K562 (cell line): ENCODE measurements around the gene GYS1. TPM values are rescaled to one million over a fixed set of nuclear protein-coding genes. Genes with fewer than 3 reads are reported as not detected.

Experiments used
- ADNP ChIP-seq: fragments of 200-800 bp; sonication (Bioruptor generic); IDR thresholded peaks from 2 replicates; pipeline ENCODE4 v1.6.1; 2016; ENCODE audit warnings: missing genetic modification characterization, missing compliant biosample characterization
- FOXM1 ChIP-seq, 2 experiments: fragments of 450-650 bp in 1 of 2; sonication (generic) in 1 of 2; formaldehyde crosslinking in 1 of 2; IDR thresholded peaks; 2 replicates each; pipeline versions ENCODE4 v1.6.1 to v1.9.0; 2017 to 2022; ENCODE audit warnings: low read depth in 2 of 2, mild to moderate bottlenecking in 2 of 2, missing genetic modification reagents in 1 of 2, moderate library complexity in 1 of 2
- HNRNPH1 ChIP-seq: fragments of 200-400 bp; formaldehyde crosslinking; optimal IDR thresholded peaks from 2 replicates; pipeline ENCODE3; 2017; ENCODE audit warnings: low read depth, mild to moderate bottlenecking, low read length, moderate library complexity
- PHTF2 ChIP-seq: fragments of 250-450 bp; sonication (Bioruptor Pico); IDR thresholded peaks from 2 replicates; pipeline ENCODE4 v1.5.0; 2021; ENCODE audit warnings: mild to moderate bottlenecking
- SIX5 ChIP-seq, 2 experiments: IDR thresholded peaks; 2 replicates each; pipeline ENCODE4 v1.6.1; 2011; ENCODE audit warnings: low read length in 2 of 2, borderline replicate concordance in 1 of 2, low read depth in 1 of 2, mild to moderate bottlenecking in 1 of 2, moderate library complexity in 1 of 2; ENCODE audit not compliant: insufficient read depth in 1 of 2
- SRSF7 ChIP-seq: fragments of 200-400 bp; formaldehyde crosslinking; optimal IDR thresholded peaks from 2 replicates; pipeline ENCODE3; 2017; ENCODE audit warnings: mild to moderate bottlenecking, low read depth, low read length
- ZNF24 ChIP-seq: fragments of 450-650 bp; IDR thresholded peaks from 2 replicates; pipeline ENCODE4 v1.6.1; 2016
- ZNF384 ChIP-seq: IDR thresholded peaks from 2 replicates; pipeline ENCODE4 v1.6.1; 2012; ENCODE audit warnings: low read depth, low read length, improper control_type of control experiment
- ZNF766 ChIP-seq: fragments of 200-800 bp; sonication (Bioruptor generic); conservative IDR thresholded peaks from 2 replicates; pipeline ENCODE4 v1.6.1; 2016; ENCODE audit warnings: missing genetic modification characterization, missing compliant biosample characterization
- ZNF785 ChIP-seq: fragments of 250-450 bp; sonication (Bioruptor Pico); IDR thresholded peaks from 2 replicates; pipeline ENCODE4 v1.4.0; 2020; ENCODE audit warnings: mild to moderate bottlenecking
- polyA plus RNA-seq, 8 experiments: library from polyadenylated mRNA; depleted of rRNA in 4 of 8; stranded (reverse) in 5 of 8; unstranded in 3 of 8; fragments of >200 nt; fragmentation: Nextera tagmentation in 2 of 8; fragmentation: Illumina TruSeq in 1 of 8; extraction: Ambion mirVana in 2 of 8; extraction: Trizol in 1 of 8; gene quantifications; 2 replicates each; pipeline versions ENCODE4 v1.2.1 to v1.2.3, GENCODE V29; 2011 to 2014; ENCODE audit warnings: inconsistent platforms in 1 of 8, missing spikeins in 1 of 8
- total RNA-seq, 7 experiments: library from RNA; depleted of rRNA in 6 of 7; stranded (reverse); fragments of >200 nt in 6 of 7; fragmentation: Illumina TruSeq in 2 of 7; extraction: Trizol in 2 of 7; gene quantifications; 2 replicates each; pipeline versions ENCODE4 v1.2.1 to v1.2.3, GENCODE V29; 2011 to 2021; ENCODE audit warnings: low replicate concordance in 1 of 7
- TF ChIP-seq, protein P1 (sequence below), 2 experiments: fragments of 450-650 bp in 1 of 2; IDR thresholded peaks; 2 replicates each; pipeline ENCODE4 v1.6.1; 2011 to 2017; ENCODE audit warnings: low read depth in 2 of 2, antibody characterized with exemption in 1 of 2, borderline replicate concordance in 1 of 2, low read length in 1 of 2, mild to moderate bottlenecking in 1 of 2, mixed read lengths in 1 of 2; ENCODE audit not compliant: control insufficient read depth in 1 of 2
- TF ChIP-seq, protein P2 (sequence below): fragments of 250-450 bp; sonication (Bioruptor Pico); IDR thresholded peaks from 2 replicates; pipeline ENCODE4 v1.8.0; 2021; ENCODE audit warnings: moderate library complexity, mild to moderate bottlenecking, inconsistent platforms

Gene GYS1
- total and polyA plus RNA-seq, 9 of the 15 experiments (the other 6 are each of a cell fraction or from before 2014, with no cell fraction given): 1.9 to 31.1 (median 15.2) TPM

DNA sequence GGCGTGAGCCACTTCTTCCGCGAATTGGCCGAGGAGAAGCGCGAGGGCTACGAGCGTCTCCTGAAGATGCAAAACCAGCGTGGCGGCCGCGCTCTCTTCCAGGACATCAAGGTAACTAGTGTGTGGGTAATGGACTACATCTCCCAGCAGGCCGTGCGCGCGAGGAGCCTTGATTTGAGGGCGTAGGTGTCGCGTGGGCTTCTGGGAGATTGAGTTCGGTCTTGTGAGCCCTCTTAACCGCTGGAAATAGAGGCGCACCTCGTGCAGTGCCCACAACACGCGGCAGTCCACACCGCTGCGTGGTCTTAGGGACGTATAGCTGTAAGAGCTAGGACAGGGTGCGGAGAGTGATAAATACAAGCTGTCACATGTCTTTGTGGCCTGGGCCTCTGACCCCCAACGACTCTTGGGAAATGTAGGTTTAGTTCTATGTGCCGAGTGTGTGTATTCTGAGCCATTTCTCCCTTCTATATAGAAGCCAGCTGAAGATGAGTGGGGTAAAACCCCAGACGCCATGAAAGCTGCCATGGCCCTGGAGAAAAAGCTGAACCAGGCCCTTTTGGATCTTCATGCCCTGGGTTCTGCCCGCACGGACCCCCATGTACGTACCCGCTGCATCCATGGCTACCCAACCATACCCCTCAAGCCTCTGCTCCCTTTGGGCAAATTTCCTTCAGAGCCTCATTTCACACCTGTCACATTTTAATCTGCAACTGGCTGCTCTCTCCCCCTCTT lies 27.1 kb downstream of the GYS1 start (continued):
- peak; percentile 57 for TF ChIP-seq ZNF766 (CRISPR knock-in tag)
- peak; percentile 81 to 85 for TF ChIP-seq SIX5 (IDR thresholded peaks at IDR 0.05; ENCODE audit: borderline replicate concordance in 1 of 2, insufficient read depth in 1 of 2, low read depth in 1 of 2, low read length in 2 of 2)
- TF ChIP-seq ZNF24: no peak
- TF ChIP-seq, protein P1, sequence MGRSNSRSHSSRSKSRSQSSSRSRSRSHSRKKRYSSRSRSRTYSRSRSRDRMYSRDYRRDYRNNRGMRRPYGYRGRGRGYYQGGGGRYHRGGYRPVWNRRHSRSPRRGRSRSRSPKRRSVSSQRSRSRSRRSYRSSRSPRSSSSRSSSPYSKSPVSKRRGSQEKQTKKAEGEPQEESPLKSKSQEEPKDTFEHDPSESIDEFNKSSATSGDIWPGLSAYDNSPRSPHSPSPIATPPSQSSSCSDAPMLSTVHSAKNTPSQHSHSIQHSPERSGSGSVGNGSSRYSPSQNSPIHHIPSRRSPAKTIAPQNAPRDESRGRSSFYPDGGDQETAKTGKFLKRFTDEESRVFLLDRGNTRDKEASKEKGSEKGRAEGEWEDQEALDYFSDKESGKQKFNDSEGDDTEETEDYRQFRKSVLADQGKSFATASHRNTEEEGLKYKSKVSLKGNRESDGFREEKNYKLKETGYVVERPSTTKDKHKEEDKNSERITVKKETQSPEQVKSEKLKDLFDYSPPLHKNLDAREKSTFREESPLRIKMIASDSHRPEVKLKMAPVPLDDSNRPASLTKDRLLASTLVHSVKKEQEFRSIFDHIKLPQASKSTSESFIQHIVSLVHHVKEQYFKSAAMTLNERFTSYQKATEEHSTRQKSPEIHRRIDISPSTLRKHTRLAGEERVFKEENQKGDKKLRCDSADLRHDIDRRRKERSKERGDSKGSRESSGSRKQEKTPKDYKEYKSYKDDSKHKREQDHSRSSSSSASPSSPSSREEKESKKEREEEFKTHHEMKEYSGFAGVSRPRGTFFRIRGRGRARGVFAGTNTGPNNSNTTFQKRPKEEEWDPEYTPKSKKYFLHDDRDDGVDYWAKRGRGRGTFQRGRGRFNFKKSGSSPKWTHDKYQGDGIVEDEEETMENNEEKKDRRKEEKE (IDR thresholded peaks at IDR 0.05; ENCODE audit: borderline replicate concordance in 1 of 2, control insufficient read depth in 1 of 2, low read depth in 2 of 2, low read length in 1 of 2): peak in 1 of 2 experiments; percentile 93; a peak in 1 of 4 replicates
- TF ChIP-seq ZNF785 (CRISPR knock-in tag): no peak
- TF ChIP-seq FOXM1 (IDR thresholded peaks at IDR 0.05; ENCODE audit: low read depth): no peak
- no peak for TF ChIP-seq FOXM1 (CRISPR knock-in tag; IDR thresholded peaks at IDR 0.05; ENCODE audit: low read depth)
- no peak for TF ChIP-seq HNRNPH1
- TF ChIP-seq, protein P2, sequence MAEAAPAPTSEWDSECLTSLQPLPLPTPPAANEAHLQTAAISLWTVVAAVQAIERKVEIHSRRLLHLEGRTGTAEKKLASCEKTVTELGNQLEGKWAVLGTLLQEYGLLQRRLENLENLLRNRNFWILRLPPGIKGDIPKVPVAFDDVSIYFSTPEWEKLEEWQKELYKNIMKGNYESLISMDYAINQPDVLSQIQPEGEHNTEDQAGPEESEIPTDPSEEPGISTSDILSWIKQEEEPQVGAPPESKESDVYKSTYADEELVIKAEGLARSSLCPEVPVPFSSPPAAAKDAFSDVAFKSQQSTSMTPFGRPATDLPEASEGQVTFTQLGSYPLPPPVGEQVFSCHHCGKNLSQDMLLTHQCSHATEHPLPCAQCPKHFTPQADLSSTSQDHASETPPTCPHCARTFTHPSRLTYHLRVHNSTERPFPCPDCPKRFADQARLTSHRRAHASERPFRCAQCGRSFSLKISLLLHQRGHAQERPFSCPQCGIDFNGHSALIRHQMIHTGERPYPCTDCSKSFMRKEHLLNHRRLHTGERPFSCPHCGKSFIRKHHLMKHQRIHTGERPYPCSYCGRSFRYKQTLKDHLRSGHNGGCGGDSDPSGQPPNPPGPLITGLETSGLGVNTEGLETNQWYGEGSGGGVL (CRISPR knock-in tag): no peak
- peak; percentile 95; the same call in 1 of the 2 replicates for TF ChIP-seq PHTF2 (CRISPR knock-in tag)
- no peak for TF ChIP-seq SRSF7
- TF ChIP-seq ADNP (tag): no peak
- TF ChIP-seq ZNF384: no peak
